H1 (cell line): ENCODE measurements around the gene SHTN1. TPM values are rescaled to one million over a fixed set of nuclear protein-coding genes. Genes with fewer than 3 reads are reported as not detected.

Experiments
- CTCF ChIA-PET: fragments of 300-600 bp; sonication (Branson Sonifier 250); formaldehyde crosslinking; loops from one replicate; lab custom pipeline; 2021; ENCODE audit not compliant: partially characterized antibody; lab: Charles Lee
- POLR2A ChIA-PET: fragments of 300-600 bp; sonication (Branson Sonifier 250); formaldehyde crosslinking; loops from one replicate; lab custom pipeline; 2021; ENCODE audit warnings: inconsistent platforms; ENCODE audit not compliant: partially characterized antibody; lab: Charles Lee
- DNase-seq, 2 experiments: peaks; one replicate each; pipeline versions ENCODE4 v3.0.0 to v3.0.0-alpha.2; 2010 to 2022; ENCODE audit warnings: low spot score in 2 of 2, low read depth in 1 of 2, mixed read lengths in 1 of 2
- FAIRE-seq: peaks from 2 replicates; lab custom pipeline; 2011; peaks lifted over from hg19 to GRCh38; lab: Jason Lieb, UNC
- H2AFZ ChIP-seq: 2 replicates; pipeline ENCODE4 v1.8.1; 2012; ENCODE audit warnings: low read length, inconsistent platforms
- H2AK5ac ChIP-seq: 2 replicates; pipeline ENCODE4 v1.6.1; 2013; ENCODE audit warnings: low read depth, low read length
- H2BK120ac ChIP-seq: replicated peaks from 2 replicates; pipeline ENCODE3; 2013; ENCODE audit warnings: low read depth, low read length, inconsistent platforms
- H2BK12ac ChIP-seq: 2 replicates; pipeline ENCODE4 v1.6.1; 2013; ENCODE audit warnings: low read depth, low read length
- H2BK15ac ChIP-seq: 2 replicates; pipeline ENCODE4 v1.6.1; 2013; ENCODE audit warnings: low read length
- H2BK20ac ChIP-seq: 2 replicates; pipeline ENCODE4 v1.6.1; 2013; ENCODE audit warnings: low read length
- H2BK5ac ChIP-seq: 2 replicates; pipeline ENCODE4 v1.6.1; 2013; ENCODE audit warnings: low read depth, low read length
- H3K14ac ChIP-seq: 2 replicates; pipeline ENCODE4 v1.6.1; 2013; ENCODE audit warnings: inconsistent platforms; ENCODE audit not compliant: insufficient read length
- H3K18ac ChIP-seq: 2 replicates; pipeline ENCODE4 v1.6.1; 2013; ENCODE audit warnings: low read length; ENCODE audit errors: extremely low read depth
- H3K23ac ChIP-seq: 2 replicates; pipeline ENCODE4 v1.6.1; 2013; ENCODE audit warnings: inconsistent platforms; ENCODE audit not compliant: insufficient read length
- H3K23me2 ChIP-seq: 2 replicates; pipeline ENCODE4 v1.6.1; 2013; ENCODE audit warnings: low read depth, low read length
- H3K27ac ChIP-seq: 2 replicates; pipeline ENCODE4 v1.6.1; 2011; ENCODE audit warnings: low read depth, low read length, inconsistent platforms
- H3K27me3 ChIP-seq, 4 experiments: replicated peaks in 1 of 4; 1 replicate in 1 of 4; 2 replicates in 3 of 4; pipeline versions ENCODE4 v1.6.1 to v1.8.1; 2011 to 2013; ENCODE audit warnings: low read length in 3 of 4, mild to moderate bottlenecking in 3 of 4, inconsistent platforms in 2 of 4, mixed read lengths in 2 of 4, moderate library complexity in 1 of 4; ENCODE audit not compliant: control insufficient read depth in 3 of 4, insufficient read depth in 3 of 4; ENCODE audit errors: extremely low read depth in 1 of 4
- H3K36me3 ChIP-seq, 4 experiments: 2 replicates each; pipeline versions ENCODE4 v1.6.1 to v1.8.1; 2011 to 2013; ENCODE audit warnings: mild to moderate bottlenecking in 4 of 4, low read length in 3 of 4, moderate library complexity in 2 of 4, control low read depth in 1 of 4, inconsistent platforms in 1 of 4; ENCODE audit not compliant: insufficient read depth in 4 of 4, control insufficient read depth in 2 of 4
- H3K4ac ChIP-seq: replicated peaks from 2 replicates; pipeline ENCODE3; 2013; ENCODE audit warnings: low read length, low read depth, mixed read lengths, inconsistent platforms; ENCODE audit not compliant: insufficient read length
- H3K4me1 ChIP-seq, 4 experiments: replicated peaks in 1 of 4; 1 replicate in 1 of 4; 2 replicates in 3 of 4; pipeline versions ENCODE4 v1.6.1 to v1.8.1; 2011 to 2013; ENCODE audit warnings: low read length in 3 of 4, inconsistent platforms in 2 of 4, mixed read lengths in 1 of 4; ENCODE audit not compliant: insufficient read depth in 4 of 4, control insufficient read depth in 3 of 4
- H3K4me2 ChIP-seq, 2 experiments: 2 replicates each; pipeline versions ENCODE4 v1.6.1 to v1.8.1; 2011 to 2013; ENCODE audit warnings: low read depth in 2 of 2, low read length in 2 of 2, control low read depth in 1 of 2, inconsistent platforms in 1 of 2, mild to moderate bottlenecking in 1 of 2; ENCODE audit not compliant: insufficient read depth in 1 of 2
- H3K4me3 ChIP-seq, 4 experiments: fragments of 200-600, 300-600 bp in 1 of 4; sonication (generic), shearing (Covaris generic), sonication (Bioruptor Twin) in 1 of 4; 2 replicates each; pipeline versions ENCODE4 v1.5.1 to v1.8.1; 2011 to 2016; ENCODE audit warnings: low read length in 4 of 4, low read depth in 3 of 4, control low read depth in 2 of 4, inconsistent platforms in 2 of 4, mild to moderate bottlenecking in 2 of 4, mixed read lengths in 1 of 4, moderate library complexity in 1 of 4; ENCODE audit not compliant: insufficient read depth in 2 of 4; ENCODE audit errors: extremely low read depth in 1 of 4
- H3K56ac ChIP-seq: replicated peaks from 2 replicates; pipeline ENCODE3; 2013; ENCODE audit warnings: low read depth, mild to moderate bottlenecking, mixed read lengths, low read length, inconsistent platforms; ENCODE audit not compliant: insufficient read length
- H3K79me1 ChIP-seq: 2 replicates; pipeline ENCODE4 v1.6.1; 2013; ENCODE audit warnings: low read depth, low read length, control low read depth
- H3K79me2 ChIP-seq, 2 experiments: 2 replicates each; pipeline versions ENCODE4 v1.6.1 to v1.8.1; 2012 to 2013; ENCODE audit warnings: low read length in 2 of 2, mild to moderate bottlenecking in 2 of 2, inconsistent platforms in 1 of 2; ENCODE audit not compliant: insufficient read depth in 2 of 2, control insufficient read depth in 1 of 2
- H3K9ac ChIP-seq, 4 experiments: replicated peaks in 1 of 4; 1 replicate in 1 of 4; 2 replicates in 3 of 4; pipeline versions ENCODE4 v1.6.1 to v1.8.1; 2011 to 2013; ENCODE audit warnings: low read depth in 3 of 4, low read length in 3 of 4, control low read depth in 2 of 4, mild to moderate bottlenecking in 2 of 4, moderate library complexity in 2 of 4, inconsistent platforms in 1 of 4; ENCODE audit errors: extremely low read depth in 1 of 4
- H3K9me3 ChIP-seq, 2 experiments: 2 replicates each; pipeline versions ENCODE4 v1.6.1 to v1.8.1; 2012 to 2013; ENCODE audit warnings: mild to moderate bottlenecking in 2 of 2, moderate library complexity in 2 of 2, control low read depth in 1 of 2, inconsistent platforms in 1 of 2, low read depth in 1 of 2, low read length in 1 of 2, mixed read lengths in 1 of 2; ENCODE audit not compliant: insufficient read depth in 2 of 2
- H4K20me1 ChIP-seq, 2 experiments: replicated peaks in 1 of 2; 2 replicates each; pipeline versions ENCODE3 to v1.8.1; 2011 to 2013; ENCODE audit warnings: inconsistent platforms in 2 of 2, low read length in 2 of 2, mild to moderate bottlenecking in 1 of 2; ENCODE audit not compliant: insufficient read depth in 2 of 2, control insufficient read depth in 1 of 2
- H4K5ac ChIP-seq: 2 replicates; pipeline ENCODE4 v1.6.1; 2013; ENCODE audit warnings: low read length, low read depth, mixed read lengths, inconsistent platforms; ENCODE audit not compliant: insufficient read length
- H4K8ac ChIP-seq: 2 replicates; pipeline ENCODE4 v1.8.0; 2013; ENCODE audit warnings: mild to moderate bottlenecking, moderate library complexity, low read length, inconsistent platforms; ENCODE audit not compliant: insufficient read depth; ENCODE audit errors: extremely low read depth
- H4K91ac ChIP-seq: replicated peaks from 2 replicates; pipeline ENCODE3; 2013; ENCODE audit warnings: low read length, mixed read lengths, inconsistent platforms; ENCODE audit not compliant: insufficient read length
- ATF2 ChIP-seq: IDR thresholded peaks from 2 replicates; pipeline ENCODE4 v1.6.1; 2012; ENCODE audit warnings: low read length, inconsistent platforms
- CBX5 ChIP-seq: fragments of 300-800, 300-1000 bp; sonication (generic); IDR thresholded peaks from 2 replicates; pipeline ENCODE4 v1.7.1; 2016; ENCODE audit warnings: antibody characterized with exemption, low read length, low read depth
- CTBP2 ChIP-seq: IDR thresholded peaks from 2 replicates; pipeline ENCODE4 v1.7.0; 2011; ENCODE audit warnings: borderline replicate concordance, mild to moderate bottlenecking, moderate library complexity, mixed read lengths, low read length; ENCODE audit not compliant: insufficient read depth, insufficient read length
- RAD21 ChIP-seq, 2 experiments: IDR thresholded peaks in 1 of 2; conservative IDR thresholded peaks in 1 of 2; 2 replicates each; pipeline ENCODE4 v1.6.1; 2011; ENCODE audit warnings: low read depth in 2 of 2, low read length in 2 of 2, improper control_type of control experiment in 1 of 2, inconsistent platforms in 1 of 2, mild to moderate bottlenecking in 1 of 2, moderate library complexity in 1 of 2
- SP2 ChIP-seq: IDR thresholded peaks from 2 replicates; pipeline ENCODE4 v1.6.1; 2012; ENCODE audit warnings: mild to moderate bottlenecking, low read length, inconsistent platforms
- WGBS, 2 experiments: shearing (Covaris generic) in 1 of 2; methylation state at CpG; one replicate each; pipeline versions ENCODE4 v1.1.6 to v1.1.7; 2013 to 2015; ENCODE audit warnings: low lambda C conversion rate in 2 of 2, mixed read lengths in 2 of 2, inconsistent platforms in 1 of 2, low coverage in 1 of 2, missing lambda C conversion rate in 1 of 2; ENCODE audit not compliant: insufficient replicate concordance in 2 of 2, insufficient coverage in 1 of 2, insufficient read length in 1 of 2; ENCODE audit errors: extremely low coverage in 1 of 2, missing lambda C conversion rate in 1 of 2; 5-methylcytosine and 5-hydroxymethylcytosine counted together
- polyA plus RNA-seq, 7 experiments: library from polyadenylated mRNA; depleted of rRNA in 3 of 7; stranded (reverse) in 5 of 7; unstranded in 2 of 7; fragments of >200 nt in 5 of 7; fragments of 200-250 nt in 2 of 7; gene quantifications; 1 replicate in 5 of 7; 2 replicates in 1 of 7; 4 replicates in 1 of 7; pipeline versions ENCODE4 v1.2.1 to v1.2.3, GENCODE V29; 2011 to 2013; ENCODE audit warnings: missing spikeins in 2 of 7, mixed read lengths in 2 of 7
- total RNA-seq: library from RNA; stranded (reverse); fragmentation: NEBNext Ultra II Directional; extraction: Animal tissue kit (Norgen Biotek cat#: 25700); gene quantifications from 2 replicates; pipeline ENCODE4 v1.2.1, GENCODE V29; 2021

SHTN1 gene
- total and polyA plus RNA-seq, 2 of the 8 experiments (the other 6 are each of a cell fraction or from before 2014, with no cell fraction given), result 3.3 to 12.7 TPM

GRCh38 chr10:117053482-117053881, 48.5 kb upstream of the SHTN1 start:
- FAIRE-seq (no peak), DNase-seq (no peak)
- CTCF ChIA-PET, result no interaction called here
- Histone ChIP-seq H2BK120ac (no peak overlapping the region), H4K5ac (no peak overlapping the region), H3K9ac (no peak overlapping the region), H3K4me3 (no peak overlapping the region), H3K27me3 (no peaks in the 10 kb centered on the region; a peak in 1 of 7 replicates), H3K4me1 (no peaks in the 10 kb centered on the region), H2BK20ac (no peak overlapping the region), H3K27ac (no peak overlapping the region), H3K36me3 (no peaks in the 10 kb centered on the region), H3K4me2 (no peak overlapping the region), H2AK5ac (no peak overlapping the region), H3K4ac (no peak overlapping the region), H3K23ac (no peak overlapping the region), H3K79me2 (no peaks in the 10 kb centered on the region), H2BK15ac (no peak overlapping the region), H4K8ac (no peak overlapping the region), H3K79me1 (no peaks in the 10 kb centered on the region), H4K91ac (no peak overlapping the region), H2AFZ (no peak overlapping the region), H3K56ac (no peak overlapping the region), H2BK12ac (no peak overlapping the region), H4K20me1 (no peaks in the 10 kb centered on the region)
- 95% methylated on average over 1 of the region's 1 CpG; no CpG with 5 or more reads in 1 of the 2 experiments for WGBS, 2 experiments
- TF ChIP-seq SP2 (no peak), RAD21 (IDR thresholded peaks at IDR 0.05 in 1 of 2, conservative IDR thresholded peaks at IDR 0.05 in 1 of 2; ENCODE audit: low read depth in 2 of 2, low read length in 2 of 2) (no peak), CTBP2 (no peak), ATF2 (no peak), CBX5 (no peak)
- TF ChIP-seq, all 59 proteins: peak for 0
- no peak overlapping the region for H3K18ac ChIP-seq
- H3K14ac ChIP-seq, result no peak overlapping the region
- no peaks in the 10 kb centered on the region for H3K9me3 ChIP-seq
- H2BK5ac ChIP-seq, result no peak overlapping the region
- POLR2A ChIA-PET, result no interaction called here
- H3K23me2 ChIP-seq, result no peaks in the 10 kb centered on the region
